Right lobe of liver (tissue), 4 donors: ENCODE data around the gene VPS13A.

Experiments
- POLR2A ChIP-seq: fragments of 450-650 bp; IDR thresholded peaks from one replicate; pipeline ENCODE4 v1.6.1; 2017; ENCODE audit warnings: antibody characterized with exemption, mild to moderate bottlenecking
- TF ChIP-seq, protein P1 (sequence below), 4 donors: fragments of 200-600 bp in 3 of 4; fragments of 450-650 bp in 1 of 4; IDR thresholded peaks; one replicate each; pipeline versions ENCODE4 v1.5.1 to v1.8.0; 2016 to 2022; ENCODE audit warnings: antibody characterized with exemption in 4 of 4, mild to moderate bottlenecking in 2 of 4
- donor health status: DM: no; HTN: no; CAD: no.
- donor health status: DM: no; HTN: no; CAD: no.
- donor health status: DM: no; HTN: yes; CAD: no.

DNA sequence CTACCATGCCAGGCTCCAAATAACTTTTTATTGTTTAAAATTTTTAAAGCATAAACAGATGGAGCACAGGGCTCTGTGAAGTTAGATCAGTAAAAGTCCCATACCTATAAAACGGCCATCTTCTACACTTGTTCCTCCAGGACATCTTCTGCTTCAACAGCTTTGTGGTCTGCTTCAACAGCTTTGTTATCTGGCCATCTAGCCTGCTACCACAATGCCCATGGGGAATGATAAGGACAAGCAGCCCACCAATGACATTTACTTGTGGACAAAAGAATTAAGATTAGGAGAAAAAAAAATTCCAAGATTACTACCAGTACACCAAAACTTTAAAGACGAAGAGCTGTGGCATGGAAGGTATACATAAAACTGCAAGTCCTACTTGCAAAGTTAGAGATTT is 2.2 kb upstream of the VPS13A start:
- TF ChIP-seq, protein P1, sequence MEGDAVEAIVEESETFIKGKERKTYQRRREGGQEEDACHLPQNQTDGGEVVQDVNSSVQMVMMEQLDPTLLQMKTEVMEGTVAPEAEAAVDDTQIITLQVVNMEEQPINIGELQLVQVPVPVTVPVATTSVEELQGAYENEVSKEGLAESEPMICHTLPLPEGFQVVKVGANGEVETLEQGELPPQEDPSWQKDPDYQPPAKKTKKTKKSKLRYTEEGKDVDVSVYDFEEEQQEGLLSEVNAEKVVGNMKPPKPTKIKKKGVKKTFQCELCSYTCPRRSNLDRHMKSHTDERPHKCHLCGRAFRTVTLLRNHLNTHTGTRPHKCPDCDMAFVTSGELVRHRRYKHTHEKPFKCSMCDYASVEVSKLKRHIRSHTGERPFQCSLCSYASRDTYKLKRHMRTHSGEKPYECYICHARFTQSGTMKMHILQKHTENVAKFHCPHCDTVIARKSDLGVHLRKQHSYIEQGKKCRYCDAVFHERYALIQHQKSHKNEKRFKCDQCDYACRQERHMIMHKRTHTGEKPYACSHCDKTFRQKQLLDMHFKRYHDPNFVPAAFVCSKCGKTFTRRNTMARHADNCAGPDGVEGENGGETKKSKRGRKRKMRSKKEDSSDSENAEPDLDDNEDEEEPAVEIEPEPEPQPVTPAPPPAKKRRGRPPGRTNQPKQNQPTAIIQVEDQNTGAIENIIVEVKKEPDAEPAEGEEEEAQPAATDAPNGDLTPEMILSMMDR (IDR thresholded peaks at IDR 0.05): no peak
- TF ChIP-seq POLR2A: no peak
